PC-3 (cell line): Measurements from ENCODE around the gene CLDN11.

Experiments used
- CTCF ChIP-seq: fragments of 300-600 bp; sonication (generic); conservative IDR thresholded peaks from 2 replicates; pipeline ENCODE4 v1.5.1; 2017; ENCODE audit warnings: antibody characterized with exemption, low read depth, mild to moderate bottlenecking, low read length
- EZH2 ChIP-seq: fragments of 300-600 bp; sonication (generic); IDR thresholded peaks from one replicate; pipeline ENCODE4 v1.6.1; 2017; ENCODE audit warnings: antibody characterized with exemption, mild to moderate bottlenecking, low read length; ENCODE audit not compliant: unreplicated experiment

- TF ChIP-seq EZH2 (no peak), CTCF (no peak)
These were observed 50.7 kb downstream of the CLDN11 start for GRCh38 chr3:170469151-170470062.
